ENCODE results near the gene NPSR1.
"Not testable (repeated sequence)": the region's sequence is repeated elsewhere in the genome, so short reads cannot be mapped to it uniquely, and the experiment has no call there.

Gene NPSR1
- total RNA-seq = 0 reads per million in 2 donors

DNA sequence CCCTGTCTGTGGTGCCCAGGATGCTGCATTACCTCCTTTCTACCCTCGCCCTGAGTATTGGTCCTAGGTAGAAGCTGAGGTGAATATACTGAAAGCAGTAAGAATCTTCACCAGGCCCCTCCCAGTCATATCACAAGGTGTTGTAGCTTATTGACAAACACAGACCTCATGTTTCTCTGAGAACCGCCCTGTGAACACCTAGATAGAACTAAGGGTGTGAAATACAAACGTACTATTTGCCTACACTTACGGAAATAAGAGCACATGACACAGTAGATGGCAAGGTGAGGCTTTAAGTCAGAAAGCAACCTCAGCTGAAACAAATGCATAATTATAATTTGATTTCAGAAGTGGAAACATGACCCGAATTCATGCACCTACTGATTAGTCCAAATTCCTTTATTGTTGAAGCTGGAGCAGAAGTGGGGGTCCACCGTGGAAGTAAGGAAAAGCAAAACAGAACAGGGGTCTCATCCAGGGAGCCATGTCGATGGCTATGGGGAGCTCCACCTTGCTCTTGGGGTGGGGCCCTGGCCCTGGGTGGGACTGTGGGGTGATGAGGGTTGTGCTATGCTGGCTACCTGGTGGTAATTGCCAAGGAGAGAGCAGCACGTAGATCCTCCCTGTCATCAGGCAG is at the start of gene NPSR1:
Gene NPSR1 (plus strand): TSS at position 587 of the 637 bp plus-strand sequence. CDS start 195 bp downstream, outside the sequence.
- no peak for DNase-seq

DNA sequence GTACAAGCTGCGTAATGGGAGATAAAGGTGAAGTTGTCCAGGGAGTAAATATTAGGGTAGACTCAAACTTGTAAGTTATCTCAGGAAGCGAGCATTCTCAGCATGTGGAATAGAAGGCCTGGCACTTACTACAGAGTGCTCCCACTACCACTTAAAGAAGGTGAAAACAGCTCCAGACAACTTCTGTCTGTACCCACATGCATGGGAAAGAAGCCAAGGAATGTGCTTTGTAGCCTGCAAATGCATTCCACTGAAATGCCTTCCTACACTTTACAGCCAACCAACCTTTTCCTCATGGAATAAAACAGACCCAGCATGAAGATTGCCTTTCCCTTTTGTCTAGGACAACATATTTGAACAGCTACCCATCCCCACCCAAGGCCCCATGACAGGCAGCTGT is 45.4 kb upstream of the NPSR1 start:
- no peak for DNase-seq

- DNase-seq = no peak
Observed at GRCh38 chr7:34620425-34620824, 37.6 kb upstream of the NPSR1 start.

- no peak for DNase-seq
Observed at GRCh38 chr7:34622182-34622581, 35.8 kb upstream of the NPSR1 start.

DNA sequence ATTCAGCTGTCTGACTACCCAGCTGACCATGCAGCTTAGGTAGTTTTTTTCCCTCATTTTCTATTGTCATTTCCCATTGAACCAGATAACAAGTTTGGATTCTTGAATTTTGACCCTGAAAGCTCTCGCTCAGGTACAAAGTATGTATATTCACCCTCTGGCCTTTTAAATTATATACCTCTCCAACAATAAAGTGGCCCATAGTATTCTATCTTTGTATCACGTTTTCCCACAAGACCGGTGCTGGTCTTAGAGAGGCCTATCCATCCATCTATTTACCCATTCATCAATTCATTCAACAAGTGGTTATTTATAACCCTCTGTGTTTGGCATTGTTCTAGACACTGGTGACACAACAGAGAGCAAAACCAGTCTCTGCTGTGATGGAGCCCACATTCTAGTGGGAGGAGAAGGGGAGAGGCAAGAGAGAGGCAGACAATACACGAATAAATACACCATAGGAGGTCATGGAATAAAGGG is 35.2 kb upstream of the NPSR1 start:
- DNase-seq = no peak

DNA sequence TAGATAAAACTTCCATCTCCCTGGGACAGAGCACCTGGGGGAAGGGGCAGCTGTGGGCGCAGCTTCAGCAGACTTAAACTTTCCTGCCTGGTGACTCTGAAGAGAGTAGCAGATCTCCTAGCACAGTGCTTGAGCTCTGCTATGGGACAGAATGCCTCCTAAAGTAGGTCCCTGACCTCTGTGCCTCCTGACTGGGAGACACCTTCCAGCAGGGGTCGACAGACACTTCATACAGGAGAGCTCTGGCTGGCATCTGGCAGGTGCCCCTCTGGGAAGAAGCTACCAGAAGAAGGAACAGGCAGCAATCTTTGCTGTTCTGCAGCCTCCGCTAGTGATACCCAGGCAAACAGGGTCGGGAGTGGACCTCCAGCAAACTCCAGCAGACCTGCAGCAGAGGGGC is 29.4 kb upstream of the NPSR1 start:
- not testable (repeated sequence) for DNase-seq

- no peak for DNase-seq
Observed at GRCh38 chr7:34652809-34653208, 5.2 kb upstream of the NPSR1 start.

DNA sequence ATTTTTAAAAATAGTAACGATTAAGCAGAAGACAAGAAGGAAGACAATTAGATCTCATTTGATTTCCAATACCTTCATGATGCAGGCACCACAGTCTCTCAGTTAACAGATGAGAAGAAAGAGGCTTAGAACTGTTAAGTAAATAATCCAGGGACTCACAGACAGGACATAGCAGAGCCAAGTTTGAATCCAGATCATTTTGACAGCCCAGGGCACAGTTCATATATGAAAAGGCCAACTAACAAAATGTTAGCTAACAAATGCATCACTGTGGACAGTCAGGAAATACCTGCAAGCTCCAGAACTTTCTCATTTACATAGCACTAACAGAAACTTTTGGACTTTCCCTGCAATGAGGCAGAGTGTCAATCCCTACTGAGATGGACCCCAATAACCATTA is 4.2 kb upstream of the NPSR1 start:
- no peak for DNase-seq

GRCh38 chr7:34655384-34655783 is 2.6 kb upstream of the NPSR1 start:
- no peak for DNase-seq

GRCh38 chr7:34656041-34656440 is 2.0 kb upstream of the NPSR1 start:
- DNase-seq = no peak

GRCh38 chr7:34659472-34660075 is 1.6 kb downstream of the NPSR1 start:
- no peak for DNase-seq

DNA sequence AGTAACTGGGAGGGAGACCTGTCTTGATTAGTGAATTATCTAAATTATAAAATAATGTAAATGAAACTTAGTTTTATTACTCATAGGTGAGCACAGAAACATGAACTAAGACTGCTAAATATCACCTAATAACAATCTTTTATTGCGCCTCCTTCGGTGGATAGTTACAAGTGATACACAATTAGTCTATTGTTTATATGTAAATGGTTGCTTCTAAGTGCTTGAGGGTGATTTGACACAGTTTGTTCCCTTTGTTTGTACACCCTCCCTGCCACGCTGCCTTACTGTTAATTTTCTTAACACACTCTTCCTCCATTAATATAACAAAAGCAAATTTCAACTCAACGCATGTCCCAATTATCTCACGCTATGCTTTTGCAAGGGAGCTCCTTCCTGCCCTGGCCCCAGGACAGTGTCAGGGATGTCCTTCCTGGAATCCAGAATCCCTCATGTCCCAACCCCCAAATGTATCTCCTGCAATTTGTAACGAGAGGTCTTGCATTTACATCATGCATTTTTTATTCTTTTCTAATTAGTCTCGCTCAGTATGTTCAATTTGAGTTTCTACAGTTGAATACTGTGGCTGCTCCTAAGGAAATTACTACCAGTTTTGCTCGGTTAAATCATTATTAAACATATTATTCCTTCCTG is 4.2 kb downstream of the NPSR1 start:
- no peak for DNase-seq

DNA sequence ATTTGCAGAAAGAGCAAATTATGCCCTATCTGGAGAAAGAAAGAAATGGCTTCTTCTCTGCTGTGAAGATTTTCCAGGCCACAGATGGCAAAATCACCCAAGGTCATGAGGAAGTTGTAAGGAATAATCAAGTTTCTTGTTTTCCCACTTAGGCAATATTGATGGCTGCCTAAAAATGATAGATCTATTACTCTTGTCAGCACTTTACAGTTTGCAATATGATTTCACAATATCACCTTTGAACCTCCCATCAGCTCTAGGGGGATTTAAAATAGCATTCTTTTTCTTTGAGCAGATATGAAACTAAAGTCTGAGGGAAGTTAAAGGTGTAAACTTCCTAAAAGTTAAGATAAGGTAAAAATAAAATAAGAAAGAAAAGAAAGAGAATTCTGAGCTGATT is 6.7 kb downstream of the NPSR1 start:
- DNase-seq = no peak

DNA sequence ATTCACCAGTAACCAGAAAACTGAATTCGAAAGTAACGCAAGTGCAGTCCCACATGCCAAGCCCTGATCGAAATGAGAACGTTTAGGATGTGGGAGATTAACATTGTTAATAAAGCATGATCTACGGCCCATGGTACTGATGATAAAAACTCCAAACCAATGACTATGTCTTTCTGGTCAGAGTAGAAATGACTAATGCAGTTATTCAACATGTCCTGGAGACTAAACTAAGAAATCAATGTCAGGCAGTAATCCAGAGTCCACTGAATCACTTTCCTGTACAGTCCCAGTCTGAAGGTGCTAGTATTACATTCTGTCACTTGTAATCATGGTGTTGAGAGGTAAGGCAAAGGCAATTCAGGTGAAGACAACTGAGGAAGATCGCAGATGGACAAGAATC is 14.4 kb downstream of the NPSR1 start:
- DNase-seq = no peak

DNA sequence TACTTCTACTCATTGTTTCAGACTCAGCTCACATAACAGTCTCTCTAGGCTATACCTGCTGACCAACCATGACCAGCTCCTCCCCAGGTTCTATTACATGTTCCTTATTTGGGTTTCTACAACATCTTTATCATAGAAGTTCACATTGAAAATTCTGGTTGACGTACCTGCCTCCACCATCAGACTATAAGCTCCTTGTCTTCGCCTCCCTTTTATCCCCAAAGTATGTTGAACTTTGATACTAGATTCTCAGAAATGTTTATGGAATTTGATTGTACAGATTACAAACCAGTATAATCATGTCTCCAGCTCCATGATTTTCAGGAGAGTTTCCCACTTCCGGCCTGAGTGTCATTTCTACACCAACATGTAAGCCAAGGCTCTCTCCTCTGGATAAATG is 15.0 kb downstream of the NPSR1 start:
- DNase-seq = no peak

- DNase-seq = peak in 1 of 5 experiments; percentile 21
Observed at GRCh38 chr7:34675749-34676374, 17.8 kb downstream of the NPSR1 start.

GRCh38 chr7:34677491-34677890 is 19.5 kb downstream of the NPSR1 start:
- no peak for DNase-seq

GRCh38 chr7:34687529-34687928 is 29.5 kb downstream of the NPSR1 start:
- no peak for DNase-seq

- no peak for DNase-seq
Observed at GRCh38 chr7:34696415-34696814, 38.4 kb downstream of the NPSR1 start.

- no peak for DNase-seq
Observed at GRCh38 chr7:34709771-34710170, 51.8 kb downstream of the NPSR1 start.

DNA sequence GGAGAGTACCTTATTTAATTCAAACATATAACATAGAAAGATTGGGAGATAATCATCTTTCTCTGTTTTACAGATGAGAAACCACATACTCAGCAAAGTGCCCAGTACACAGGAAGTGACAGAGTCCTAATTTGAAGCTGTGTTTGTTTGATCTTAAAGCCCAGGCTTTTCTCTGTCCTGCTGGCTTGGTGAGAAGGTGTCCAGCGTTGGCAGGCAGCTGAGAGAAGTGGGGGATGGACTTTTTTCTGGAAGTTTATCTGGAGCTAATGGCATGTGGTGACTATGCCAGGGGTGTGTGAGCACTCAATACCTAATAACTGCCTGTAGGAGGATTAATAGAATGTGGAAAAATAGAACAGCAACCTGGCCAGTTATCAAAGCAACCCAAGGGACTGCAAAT is 60.8 kb downstream of the NPSR1 start:
- DNase-seq = peak in 1 of 5 experiments; percentile 83

DNA sequence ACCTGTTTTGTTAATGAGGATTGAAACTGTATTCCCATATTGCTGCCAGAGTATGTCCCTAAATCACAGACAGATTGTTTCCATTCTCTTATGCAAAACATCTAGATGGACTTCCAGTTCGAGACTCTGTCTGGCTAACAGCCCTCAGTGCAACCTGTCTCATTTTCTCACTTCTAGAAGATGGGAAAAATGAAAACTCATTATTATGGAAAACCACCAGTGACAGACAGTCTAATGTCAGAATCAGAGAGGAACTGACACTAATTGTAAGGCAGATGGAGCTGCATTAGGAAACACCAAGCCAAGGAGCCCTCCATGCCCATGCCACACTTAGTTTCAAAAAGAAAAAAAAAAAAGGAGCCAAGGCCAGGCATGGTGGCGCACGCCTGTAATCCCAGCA is 61.6 kb downstream of the NPSR1 start:
- no peak for DNase-seq

GRCh38 chr7:34720289-34720688 is 62.3 kb downstream of the NPSR1 start:
- DNase-seq = no peak

DNA sequence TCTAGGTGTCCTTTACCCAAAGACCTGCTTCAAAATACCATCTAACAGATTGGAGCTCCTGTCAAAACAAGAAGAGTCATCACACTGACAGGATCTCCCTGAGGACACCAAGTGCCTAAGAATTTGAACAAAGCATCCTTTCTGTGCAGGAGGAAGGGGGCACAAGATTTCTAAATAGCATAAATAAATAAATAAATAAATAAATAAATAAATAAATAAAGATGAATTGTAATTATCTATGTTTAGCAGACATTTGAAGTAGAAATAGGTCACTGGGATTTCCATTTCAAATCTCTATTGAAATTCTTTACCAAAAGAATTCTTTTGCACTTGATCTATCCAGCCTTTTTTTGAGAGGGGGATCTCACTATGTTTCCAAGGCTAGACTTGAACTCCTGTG is 65.3 kb downstream of the NPSR1 start:
- no peak for DNase-seq
